Measurements from ENCODE around the gene ERC2. TPM values are rescaled to one million over a fixed set of nuclear protein-coding genes. Genes with fewer than 3 reads are reported as not detected.

ERC2 gene
- total RNA-seq, 1 donor from 2014 or later: 0.35 TPM

- Mint-ChIP-seq H3K9me3 (ENCODE audit: unreplicated experiment) (no peaks in the 10 kb centered on the region), H3K27ac (ENCODE audit: unreplicated experiment) (no peak overlapping the region), H3K4me3 (ENCODE audit: unreplicated experiment) (no peak overlapping the region), H3K4me1 (ENCODE audit: unreplicated experiment) (no peaks in the 10 kb centered on the region), H3K36me3 (ENCODE audit: unreplicated experiment) (no peaks in the 10 kb centered on the region), H3K27me3 (ENCODE audit: unreplicated experiment) (peaks cover 2% of the 10 kb centered on the region)
- no peak for DNase-seq (ENCODE audit: extremely low spot score, unreplicated experiment)
- no peak for TF ChIP-seq CTCF (IDR thresholded peaks at IDR 0.05)
Measured at GRCh38 chr3:55631766-55632331, 836.4 kb downstream of the ERC2 start.

DNA sequence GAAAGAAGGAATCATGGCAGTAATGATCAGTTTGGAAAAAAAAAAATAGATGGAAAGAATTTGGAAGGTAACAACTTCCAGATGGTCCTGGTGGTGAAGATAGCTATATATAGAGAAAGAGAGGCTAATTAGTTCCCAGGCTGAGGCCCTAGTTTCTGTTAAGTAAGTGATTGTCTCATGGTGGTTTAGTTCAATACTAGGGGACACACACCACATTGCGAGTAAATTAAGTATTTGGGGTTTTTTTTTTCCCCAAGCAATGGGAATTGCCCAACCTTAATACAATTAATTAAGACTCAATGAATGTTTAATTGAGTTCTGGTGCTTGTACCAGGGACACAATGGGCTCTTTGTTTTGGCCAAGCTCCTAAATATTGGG, 837.4 kb downstream of the ERC2 start:
- DNase-seq (ENCODE audit: extremely low spot score, unreplicated experiment): no peak
- Mint-ChIP-seq H3K27me3 (ENCODE audit: unreplicated experiment) (peaks cover 2% of the 10 kb centered on the region), H3K4me1 (ENCODE audit: unreplicated experiment) (no peaks in the 10 kb centered on the region), H3K9me3 (ENCODE audit: unreplicated experiment) (no peaks in the 10 kb centered on the region), H3K36me3 (ENCODE audit: unreplicated experiment) (no peaks in the 10 kb centered on the region), H3K27ac (ENCODE audit: unreplicated experiment) (no peak overlapping the region), H3K4me3 (ENCODE audit: unreplicated experiment) (no peak overlapping the region)
- TF ChIP-seq CTCF (IDR thresholded peaks at IDR 0.05): no peak

GRCh38 chr3:55630280-55630920, 837.9 kb downstream of the ERC2 start:
- Mint-ChIP-seq H3K27ac (ENCODE audit: unreplicated experiment) (no peak overlapping the region), H3K36me3 (ENCODE audit: unreplicated experiment) (no peaks in the 10 kb centered on the region), H3K9me3 (ENCODE audit: unreplicated experiment) (no peaks in the 10 kb centered on the region), H3K4me1 (ENCODE audit: unreplicated experiment) (no peaks in the 10 kb centered on the region), H3K4me3 (ENCODE audit: unreplicated experiment) (no peak overlapping the region), H3K27me3 (ENCODE audit: unreplicated experiment) (peaks cover 2% of the 10 kb centered on the region)
- no peak for TF ChIP-seq CTCF (IDR thresholded peaks at IDR 0.05)
- no peak for DNase-seq (ENCODE audit: extremely low spot score, unreplicated experiment)

DNA sequence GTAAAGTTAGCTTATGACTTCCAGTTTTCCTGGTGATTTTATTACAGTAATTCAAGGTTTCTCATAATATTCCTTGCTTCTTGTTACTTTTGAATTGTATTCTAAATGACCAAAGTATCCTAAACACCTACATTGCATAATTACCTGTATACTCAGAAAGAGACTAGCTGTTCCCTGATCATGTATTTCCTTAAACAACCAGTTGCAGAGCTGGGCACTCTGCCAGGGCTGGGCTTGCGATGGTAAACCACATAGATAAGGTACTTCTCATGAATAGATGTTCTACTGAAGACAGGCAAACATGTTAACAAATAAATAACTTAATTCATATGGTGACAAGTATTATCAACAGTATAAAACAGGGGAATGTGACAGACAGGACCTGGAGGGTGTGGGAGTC, 838.8 kb downstream of the ERC2 start:
- no peak for TF ChIP-seq CTCF (IDR thresholded peaks at IDR 0.05)
- Mint-ChIP-seq H3K27ac (ENCODE audit: unreplicated experiment) (no peak overlapping the region), H3K4me3 (ENCODE audit: unreplicated experiment) (no peak overlapping the region), H3K36me3 (ENCODE audit: unreplicated experiment) (no peaks in the 10 kb centered on the region), H3K4me1 (ENCODE audit: unreplicated experiment) (no peaks in the 10 kb centered on the region), H3K27me3 (ENCODE audit: unreplicated experiment) (peaks cover 2% of the 10 kb centered on the region), H3K9me3 (ENCODE audit: unreplicated experiment) (no peaks in the 10 kb centered on the region)
- no peak for DNase-seq (ENCODE audit: extremely low spot score, unreplicated experiment)

DNA sequence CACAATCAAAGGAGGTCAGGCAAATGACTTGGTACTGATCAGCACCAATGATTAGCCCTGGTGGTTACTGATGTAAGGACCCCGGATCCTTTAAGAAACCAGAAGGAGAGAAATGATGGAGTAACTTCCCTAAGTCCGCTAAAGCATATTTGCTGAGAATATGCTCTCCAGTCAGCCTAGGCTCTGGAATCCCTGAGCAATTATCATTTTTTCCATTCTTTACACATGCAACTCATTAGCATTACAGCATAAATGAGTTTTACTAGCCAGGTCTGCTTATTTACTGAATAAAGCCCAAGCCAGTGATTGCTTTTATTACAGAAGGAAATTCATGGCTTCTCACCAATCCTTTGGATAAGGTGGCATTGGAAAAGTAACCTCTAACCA, 842.0 kb downstream of the ERC2 start:
- Mint-ChIP-seq H3K27ac (ENCODE audit: unreplicated experiment) (no peak overlapping the region), H3K36me3 (ENCODE audit: unreplicated experiment) (no peaks in the 10 kb centered on the region), H3K4me1 (ENCODE audit: unreplicated experiment) (peaks cover 13% of the 10 kb centered on the region), H3K4me3 (ENCODE audit: unreplicated experiment) (no peak overlapping the region), H3K27me3 (ENCODE audit: unreplicated experiment) (no peaks in the 10 kb centered on the region), H3K9me3 (ENCODE audit: unreplicated experiment) (no peaks in the 10 kb centered on the region)
- no peak for TF ChIP-seq CTCF (IDR thresholded peaks at IDR 0.05)
- DNase-seq (ENCODE audit: extremely low spot score, unreplicated experiment): no peak
